OCI-LY7 (cell line): Measurements from ENCODE around the gene FHL3. TPM values are rescaled to one million over a fixed set of nuclear protein-coding genes. Genes with fewer than 3 reads are reported as not detected.

Source experiments
- BruUV-seq: library from RNA; stranded (reverse); fragments of 400-500 nt; replicated peaks from 2 replicates; lab custom pipeline; 2021; lab: Mats Ljungman, UMichigan
- CTCF ChIA-PET: fragments of 300-600 bp; sonication (Branson Sonifier 250); formaldehyde crosslinking; loops from one replicate; lab custom pipeline; 2022; ENCODE audit warnings: antibody characterized with exemption; ENCODE audit not compliant: unreplicated experiment; lab: Charles Lee
- POLR2A ChIA-PET: fragments of 300-600 bp; sonication (Branson Sonifier 250); formaldehyde crosslinking; loops from one replicate; lab custom pipeline; 2022; ENCODE audit warnings: antibody characterized with exemption; lab: Charles Lee
- DNase-seq: peaks from one replicate; pipeline ENCODE4 v3.0.0-alpha.2; 2015; ENCODE audit warnings: low spot score
- H2AFZ ChIP-seq: fragments of 200-600 bp; sonication (generic), shearing (Covaris generic); 2 replicates; pipeline ENCODE4 v1.6.1; 2014; ENCODE audit warnings: mild to moderate bottlenecking, antibody characterized with exemption, low read length, moderate library complexity
- H3K27ac ChIP-seq: fragments of 200-600 bp; sonication (generic); 2 replicates; pipeline ENCODE4 v1.5.1; 2014; ENCODE audit warnings: mixed run types, low read depth, mild to moderate bottlenecking, moderate library complexity, low read length, inconsistent platforms; ENCODE audit not compliant: poor library complexity, severe bottlenecking
- H3K36me3 ChIP-seq: fragments of 200-600 bp; sonication (generic); 2 replicates; pipeline ENCODE4 v1.6.1; 2014; ENCODE audit warnings: mild to moderate bottlenecking, antibody characterized with exemption, low read length, moderate library complexity, mixed read lengths; ENCODE audit not compliant: insufficient read depth
- H3K4me1 ChIP-seq: fragments of 200-600 bp; sonication (generic); 2 replicates; pipeline ENCODE4 v1.5.1; 2014; ENCODE audit warnings: mild to moderate bottlenecking, low read length; ENCODE audit not compliant: insufficient read depth, poor library complexity, severe bottlenecking
- H3K4me2 ChIP-seq: fragments of 200-600 bp; sonication (generic); 2 replicates; pipeline ENCODE4 v1.6.1; 2014; ENCODE audit warnings: mild to moderate bottlenecking, low read length
- H3K4me3 ChIP-seq: fragments of 200-600 bp; sonication (generic); 2 replicates; pipeline ENCODE4 v1.5.1; 2014; ENCODE audit warnings: mild to moderate bottlenecking, low read depth, low read length; ENCODE audit not compliant: poor library complexity, severe bottlenecking
- H3K79me2 ChIP-seq: fragments of 200-600 bp; sonication (generic); 2 replicates; pipeline ENCODE4 v1.6.1; 2016; ENCODE audit warnings: low read depth, mild to moderate bottlenecking, low read length, moderate library complexity, mixed read lengths; ENCODE audit not compliant: insufficient read depth
- H3K9me2 ChIP-seq: fragments of 200-600 bp; sonication (generic); 2 replicates; pipeline ENCODE4 v1.6.1; 2016; ENCODE audit warnings: mild to moderate bottlenecking, low read length, mixed read lengths; ENCODE audit not compliant: insufficient read depth
- H3K9me3 ChIP-seq: fragments of 200-600 bp; sonication (generic); 2 replicates; pipeline ENCODE4 v1.6.1; 2014; ENCODE audit warnings: mild to moderate bottlenecking, mixed run types, low read length, mixed read lengths
- H4K20me1 ChIP-seq: fragments of 200-600 bp; sonication (generic); 2 replicates; pipeline ENCODE4 v1.6.1; 2014; ENCODE audit warnings: mild to moderate bottlenecking, antibody characterized with exemption, low read length, moderate library complexity, mixed read lengths; ENCODE audit not compliant: insufficient read depth
- CTCF ChIP-seq: fragments of 200-600 bp; sonication (generic); conservative IDR thresholded peaks from 2 replicates; pipeline ENCODE4 v1.5.1; 2014; ENCODE audit warnings: mild to moderate bottlenecking, antibody characterized with exemption, low read length, moderate library complexity, mixed read lengths
- EZH2phosphoT487 ChIP-seq: fragments of 200-600 bp; sonication (generic); IDR thresholded peaks from 2 replicates; pipeline ENCODE4 v1.6.1; 2018; ENCODE audit warnings: low read depth, borderline replicate concordance, mild to moderate bottlenecking, mixed run types, antibody characterized with exemption, low read length, moderate library complexity, mixed read lengths
- intact Hi-C: fragments of 100-400 bp; cut with micrococcal nuclease; formaldehyde crosslinking; loops from one replicate; pipeline ENCODE4 v1.10.0; 2022; ENCODE audit not compliant: unreplicated experiment
- total RNA-seq, 2 experiments: library from RNA; depleted of rRNA in 1 of 2; stranded (reverse); fragments of >200 nt in 1 of 2; shearing (Covaris generic) in 1 of 2; gene quantifications; 2 replicates each; pipeline ENCODE4 v1.2.3, GENCODE V29; 2014 to 2022

FHL3 gene
- total RNA-seq, 2 experiments from 2014 or later = 0.63 to 1.8 TPM

- Histone ChIP-seq H2AFZ (peak within 1 kb of the TSS; percentile 95), H3K4me1 (peaks cover 22% of the 10 kb centered on the region), H3K79me2 (peaks cover 37% of the 10 kb centered on the region), H3K4me3 (peak within 1 kb of the TSS; percentile 81), H3K9me3 (no peaks in the 10 kb centered on the region), H4K20me1 (peaks cover 8% of the 10 kb centered on the region), H3K27ac (peak within 1 kb of the TSS; percentile 65), H3K4me2 (peak within 1 kb of the TSS; percentile 79), H3K9me2 (no peaks in the 10 kb centered on the region), H3K36me3 (peaks cover 32% of the 10 kb centered on the region)
- CTCF ChIA-PET = interaction anchor here (0.5 to 1.0 kb wide), 2 partner anchors 11 to 205 kb away, joined by 3 to 12 read pairs; partner anchors contain the start of genes C1orf122 and YRDC
- BruUV-seq = no TSS peak
- intact Hi-C loops = loop anchor here (10.0 kb wide), 1 partner anchor 318 kb away; the partner anchor contains the start of gene CDCA8
- DNase-seq = peak; percentile 98
- TF ChIP-seq CTCF (no peak), EZH2phosphoT487 (no peak)
- POLR2A ChIA-PET = interaction anchor here (0.8 to 1.8 kb wide), 3 partner anchors 11 to 323 kb away, joined by 3 to 6 read pairs (median 3); a partner anchor contains a TSS
Observed at GRCh38 chr1:38012363-38013226, 7.3 kb upstream of the FHL3 start, which contains the start of gene UTP11. Gene UTP11 (plus strand): TSS chr1:38012734. CDS start chr1:38012803, 69 bp downstream.

DNA sequence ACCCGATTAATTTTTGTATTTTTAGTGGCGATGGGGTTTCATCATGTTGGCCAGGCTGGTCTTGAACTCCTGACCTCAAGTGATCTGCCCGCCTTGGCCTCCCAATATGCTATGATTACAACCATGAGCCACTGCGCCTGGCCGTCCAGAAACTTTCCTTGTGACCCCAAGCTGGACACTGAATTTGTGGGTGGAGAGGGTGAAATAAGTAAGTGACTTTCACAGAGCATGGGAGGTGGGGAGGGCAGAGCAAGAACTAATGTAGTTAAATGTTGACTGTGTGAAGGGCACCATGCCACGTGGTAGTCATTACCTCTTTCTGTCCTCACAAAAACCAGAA is 4.5 kb upstream of the FHL3 start:
- CTCF ChIA-PET = no interaction called here
- intact Hi-C loops = loop anchor here (10.0 kb wide), 1 partner anchor 315 kb away; the partner anchor contains the start of gene CDCA8
- Histone ChIP-seq H3K9me3 (no peaks in the 10 kb centered on the region), H2AFZ (no peak overlapping the region), H4K20me1 (peaks cover 8% of the 10 kb centered on the region), H3K4me1 (peaks cover 22% of the 10 kb centered on the region), H3K36me3 (peaks cover 5% of the 10 kb centered on the region; the same call in 1 of the 2 replicates), H3K27ac (no peak overlapping the region), H3K79me2 (peaks cover 23% of the 10 kb centered on the region), H3K4me2 (no peak overlapping the region), H3K9me2 (no peaks in the 10 kb centered on the region), H3K4me3 (no peak overlapping the region)
- DNase-seq = no peak
- TF ChIP-seq EZH2phosphoT487 = no peak
- no peak for TF ChIP-seq CTCF
- POLR2A ChIA-PET = no interaction called here
- no TSS peak for BruUV-seq
